ENCODE measurements around the gene SYNPO. TPM values are rescaled to one million over a fixed set of nuclear protein-coding genes. Genes with fewer than 3 reads are reported as not detected.

The SYNPO gene
- total and polyA plus RNA-seq, 3 experiments from 2014 or later, result 0.13 TPM; not detected in 2

- peak overlapping the region; percentile 28 for H3K4me3 ChIP-seq (ENCODE audit: low read length)
- ChIA-PET POLR2A (no interaction called here), CTCF (no interaction called here)
- H3K4me1 ChIP-seq (ENCODE audit: insufficient read depth, low read length), result peaks cover 13% of the 10 kb centered on the region
- no peaks in the 10 kb centered on the region for H3K9me3 ChIP-seq (ENCODE audit: low read length)
- no peaks in the 10 kb centered on the region for H3K9me3 Mint-ChIP-seq
- H3K27me3 ChIP-seq (ENCODE audit: insufficient read depth, low read length, poor library complexity, severe bottlenecking), result peaks cover 12% of the 10 kb centered on the region
- no peaks in the 10 kb centered on the region for H3K36me3 ChIP-seq (ENCODE audit: insufficient read depth, low read length)
- H3K27ac ChIP-seq (ENCODE audit: low read depth, low read length), result no peak overlapping the region
- H3K4me1 Mint-ChIP-seq, result peaks cover 11 to 22% (median 15%) of the 10 kb centered on the region in 3 donors
- H3K27ac Mint-ChIP-seq, result no peak overlapping the region
- no peak overlapping the region for H3K4me3 Mint-ChIP-seq
- peaks cover 0 to 4% (median 0%) of the 10 kb centered on the region in 3 donors for H3K36me3 Mint-ChIP-seq
- H3K27me3 Mint-ChIP-seq, result peaks cover 17 to 36% of the 10 kb centered on the region in 2 donors
- no peak for DNase-seq
Measured at GRCh38 chr5:150625164-150625535, 15.3 kb upstream of the SYNPO start.

GRCh38 chr5:150625831-150626746 lies 14.4 kb upstream of the SYNPO start:
- ChIA-PET CTCF (no interaction called here), POLR2A (no interaction called here)
- peak overlapping the region in 3 of 7 donors; percentile 15 to 34 (median 32) for H3K4me3 Mint-ChIP-seq
- Histone ChIP-seq H3K27me3 (ENCODE audit: insufficient read depth, low read length, poor library complexity, severe bottlenecking) (peaks cover 12% of the 10 kb centered on the region), H3K27ac (ENCODE audit: low read depth, low read length) (no peak overlapping the region), H3K9me3 (ENCODE audit: low read length) (no peaks in the 10 kb centered on the region), H3K4me1 (ENCODE audit: insufficient read depth, low read length) (peaks cover 13% of the 10 kb centered on the region), H3K4me3 (ENCODE audit: low read length) (no peak overlapping the region), H3K36me3 (ENCODE audit: insufficient read depth, low read length) (no peaks in the 10 kb centered on the region)
- H3K4me1 Mint-ChIP-seq, result peaks cover 11 to 22% (median 15%) of the 10 kb centered on the region in 3 donors
- peaks cover 0 to 4% (median 0%) of the 10 kb centered on the region in 3 donors for H3K36me3 Mint-ChIP-seq
- no peaks in the 10 kb centered on the region for H3K9me3 Mint-ChIP-seq
- no peak for DNase-seq
- no peak overlapping the region for H3K27ac Mint-ChIP-seq
- H3K27me3 Mint-ChIP-seq, result peaks cover 19 to 39% of the 10 kb centered on the region in 2 donors

GRCh38 chr5:150626853-150627276 lies 13.6 kb upstream of the SYNPO start:
- Mint-ChIP-seq H3K9me3 (no peaks in the 10 kb centered on the region), H3K36me3 (peaks cover 0 to 4% (median 0%) of the 10 kb centered on the region in 3 donors), H3K27ac (no peak overlapping the region), H3K27me3 (peaks cover 20 to 40% of the 10 kb centered on the region in 2 donors), H3K4me3 (no peak overlapping the region), H3K4me1 (peaks cover 11 to 22% (median 15%) of the 10 kb centered on the region in 3 donors)
- DNase-seq, result no peak
- Histone ChIP-seq H3K27ac (ENCODE audit: low read depth, low read length) (no peak overlapping the region), H3K4me3 (ENCODE audit: low read length) (no peak overlapping the region), H3K36me3 (ENCODE audit: insufficient read depth, low read length) (no peaks in the 10 kb centered on the region), H3K9me3 (ENCODE audit: low read length) (no peaks in the 10 kb centered on the region), H3K27me3 (ENCODE audit: insufficient read depth, low read length, poor library complexity, severe bottlenecking) (peaks cover 12% of the 10 kb centered on the region), H3K4me1 (ENCODE audit: insufficient read depth, low read length) (peaks cover 13% of the 10 kb centered on the region)
- ChIA-PET POLR2A (no interaction called here), CTCF (no interaction called here)

GRCh38 chr5:150627731-150628545 lies 12.5 kb upstream of the SYNPO start:
- POLR2A ChIA-PET, result no interaction called here

GRCh38 chr5:150628936-150629485 lies 11.4 kb upstream of the SYNPO start:
- peaks cover 17 to 30% of the 10 kb centered on the region in 2 donors for H3K27me3 Mint-ChIP-seq
- H3K27ac ChIP-seq (ENCODE audit: low read depth, low read length), result no peak overlapping the region
- no peaks in the 10 kb centered on the region for H3K9me3 ChIP-seq (ENCODE audit: low read length)
- CTCF ChIA-PET, result no interaction called here
- H3K36me3 ChIP-seq (ENCODE audit: insufficient read depth, low read length), result no peaks in the 10 kb centered on the region
- H3K27ac Mint-ChIP-seq, result peak overlapping the region in 1 of 8 donors; percentile 3
- POLR2A ChIA-PET, result no interaction called here
- DNase-seq, result no peak
- peaks cover 4 to 10% (median 5%) of the 10 kb centered on the region in 3 donors for H3K4me1 Mint-ChIP-seq
- peaks cover 12% of the 10 kb centered on the region for H3K27me3 ChIP-seq (ENCODE audit: insufficient read depth, low read length, poor library complexity, severe bottlenecking)
- H3K4me3 ChIP-seq (ENCODE audit: low read length), result no peak overlapping the region
- peaks cover 13% of the 10 kb centered on the region for H3K4me1 ChIP-seq (ENCODE audit: insufficient read depth, low read length)
- peaks cover 0 to 4% (median 0%) of the 10 kb centered on the region in 3 donors for H3K36me3 Mint-ChIP-seq
- no peaks in the 10 kb centered on the region for H3K9me3 Mint-ChIP-seq
- no peak overlapping the region for H3K4me3 Mint-ChIP-seq

More at GRCh38 chr5:150627731-150628545, 12.5 kb upstream of the SYNPO start:
- Histone ChIP-seq H3K4me3 (ENCODE audit: low read length) (no peak overlapping the region), H3K27me3 (ENCODE audit: insufficient read depth, low read length, poor library complexity, severe bottlenecking) (peaks cover 12% of the 10 kb centered on the region), H3K36me3 (ENCODE audit: insufficient read depth, low read length) (no peaks in the 10 kb centered on the region), H3K4me1 (ENCODE audit: insufficient read depth, low read length) (peaks cover 13% of the 10 kb centered on the region), H3K9me3 (ENCODE audit: low read length) (no peaks in the 10 kb centered on the region), H3K27ac (ENCODE audit: low read depth, low read length) (no peak overlapping the region)
- Mint-ChIP-seq H3K27me3 (peaks cover 20 to 36% of the 10 kb centered on the region in 2 donors), H3K9me3 (no peaks in the 10 kb centered on the region), H3K36me3 (peaks cover 0 to 4% (median 0%) of the 10 kb centered on the region in 3 donors), H3K4me3 (no peak overlapping the region), H3K4me1 (peaks cover 11 to 21% (median 15%) of the 10 kb centered on the region in 3 donors), H3K27ac (no peak overlapping the region)
- CTCF ChIA-PET, result no interaction called here
- no peak for DNase-seq

GRCh38 chr5:150630016-150630415 lies 10.4 kb upstream of the SYNPO start:
- CTCF ChIA-PET, result no interaction called here
- H3K27me3 ChIP-seq (ENCODE audit: insufficient read depth, low read length, poor library complexity, severe bottlenecking), result peaks cover 12% of the 10 kb centered on the region
- H3K9me3 ChIP-seq (ENCODE audit: low read length), result no peaks in the 10 kb centered on the region
- Mint-ChIP-seq H3K4me3 (no peak overlapping the region), H3K4me1 (peaks cover 0 to 5% (median 0%) of the 10 kb centered on the region in 3 donors), H3K27me3 (peaks cover 16 to 25% of the 10 kb centered on the region in 2 donors), H3K36me3 (no peaks in the 10 kb centered on the region), H3K9me3 (no peaks in the 10 kb centered on the region), H3K27ac (no peak overlapping the region)
- H3K4me1 ChIP-seq (ENCODE audit: insufficient read depth, low read length), result peaks cover 8% of the 10 kb centered on the region
- no peaks in the 10 kb centered on the region for H3K36me3 ChIP-seq (ENCODE audit: insufficient read depth, low read length)
- no peak overlapping the region for H3K27ac ChIP-seq (ENCODE audit: low read depth, low read length)
- POLR2A ChIA-PET, result no interaction called here
- H3K4me3 ChIP-seq (ENCODE audit: low read length), result no peak overlapping the region
- no peak for DNase-seq

GRCh38 chr5:150630461-150631325 lies 9.8 kb upstream of the SYNPO start:
- POLR2A ChIA-PET, result no interaction called here

More at GRCh38 chr5:150630461-150631325, 9.8 kb upstream of the SYNPO start:
- peaks cover 16 to 25% of the 10 kb centered on the region in 2 donors for H3K27me3 Mint-ChIP-seq
- Histone ChIP-seq H3K27ac (ENCODE audit: low read depth, low read length) (no peak overlapping the region), H3K4me3 (ENCODE audit: low read length) (no peak overlapping the region), H3K4me1 (ENCODE audit: insufficient read depth, low read length) (peaks cover under 1% of the 10 kb centered on the region), H3K36me3 (ENCODE audit: insufficient read depth, low read length) (no peaks in the 10 kb centered on the region), H3K9me3 (ENCODE audit: low read length) (no peaks in the 10 kb centered on the region), H3K27me3 (ENCODE audit: insufficient read depth, low read length, poor library complexity, severe bottlenecking) (peaks cover 7% of the 10 kb centered on the region)
- no peak overlapping the region for H3K4me3 Mint-ChIP-seq
- CTCF ChIA-PET, result no interaction called here
- no peak overlapping the region for H3K27ac Mint-ChIP-seq
- DNase-seq, result no peak
- H3K36me3 Mint-ChIP-seq, result no peaks in the 10 kb centered on the region
- H3K4me1 Mint-ChIP-seq, result peaks cover 0 to 3% (median 0%) of the 10 kb centered on the region in 3 donors
- H3K9me3 Mint-ChIP-seq, result no peaks in the 10 kb centered on the region
